IMR-90 (cell line): Measurements from ENCODE around the gene GCC1.

Source experiments
- CTCF ChIP-seq: conservative IDR thresholded peaks from 2 replicates; pipeline ENCODE4 v1.5.1; 2012; ENCODE audit warnings: mild to moderate bottlenecking, low read depth, low read length, improper control_type of control experiment
- MXI1 ChIP-seq: IDR thresholded peaks from 2 replicates; pipeline ENCODE4 v1.6.1; 2012; ENCODE audit warnings: low read depth, mild to moderate bottlenecking, low read length, moderate library complexity, borderline replicate concordance
- NFE2L2 ChIP-seq: fragments of 150-350 bp; IDR thresholded peaks from 2 replicates; pipeline ENCODE4 v1.6.1; 2016; ENCODE audit warnings: low read depth, mild to moderate bottlenecking, low read length
- POLR2A ChIP-seq: IDR thresholded peaks from 2 replicates; pipeline ENCODE4 v1.6.1; 2012; ENCODE audit warnings: mild to moderate bottlenecking, low read depth, low read length
- RAD21 ChIP-seq: IDR thresholded peaks from 2 replicates; pipeline ENCODE4 v1.6.1; 2012; ENCODE audit warnings: low read length, improper control_type of control experiment
- USF2 ChIP-seq: fragments of 150-350 bp; IDR thresholded peaks from 2 replicates; pipeline ENCODE4 v1.6.1; 2017; ENCODE audit warnings: mild to moderate bottlenecking, antibody characterized with exemption, low read length, low read depth

GRCh38 chr7:127551941-127552340 is 33.5 kb downstream of the GCC1 start:
- TF ChIP-seq CTCF (no peak), NFE2L2 (no peak), RAD21 (no peak), MXI1 (no peak), POLR2A (no peak), USF2 (no peak)
